KOPT-K1 (cell line): ENCODE results near the gene MTHFD2L.

Experiments used
- H3K27ac ChIP-seq: fragments of 200-600 bp; sonication (generic); 2 replicates; pipeline ENCODE4 v1.5.1; 2016; ENCODE audit warnings: antibody characterized with exemption, mild to moderate bottlenecking, low read depth, low read length; ENCODE audit not compliant: poor library complexity, severe bottlenecking
- H3K36me3 ChIP-seq: fragments of 200-600 bp; sonication (generic); 2 replicates; pipeline ENCODE4 v1.5.1; 2017; ENCODE audit warnings: antibody characterized with exemption, mild to moderate bottlenecking, low read length, moderate library complexity; ENCODE audit not compliant: insufficient read depth
- H3K9me3 ChIP-seq: fragments of 200-600 bp; sonication (generic); 2 replicates; pipeline ENCODE4 v1.5.1; 2017; ENCODE audit warnings: antibody characterized with exemption, low read length, mild to moderate bottlenecking; ENCODE audit not compliant: insufficient read depth, poor library complexity, severe bottlenecking

MTHFD2L gene

GRCh38 chr4:74158466-74159142 lies 686 bp downstream of the MTHFD2L start:
- H3K36me3 ChIP-seq: peaks cover 27% of the 10 kb centered on the region
- no peaks in the 10 kb centered on the region for H3K9me3 ChIP-seq
- H3K27ac ChIP-seq: peak overlapping the region; percentile 77

- H3K36me3 ChIP-seq: peaks cover 33% of the 10 kb centered on the region
- no peaks in the 10 kb centered on the region for H3K9me3 ChIP-seq
- H3K27ac ChIP-seq: peak overlapping the region; percentile 77
Observed at GRCh38 chr4:74159143-74159709, 1.3 kb downstream of the MTHFD2L start.

GRCh38 chr4:74161666-74162450 lies 3.9 kb downstream of the MTHFD2L start:
- no peak overlapping the region for H3K27ac ChIP-seq

GRCh38 chr4:74166135-74166534 lies 8.2 kb downstream of the MTHFD2L start:
- Histone ChIP-seq H3K27ac (no peak overlapping the region), H3K36me3 (peaks cover 33% of the 10 kb centered on the region), H3K9me3 (no peaks in the 10 kb centered on the region)

More at GRCh38 chr4:74161666-74162450, 3.9 kb downstream of the MTHFD2L start:
- Histone ChIP-seq H3K36me3 (peaks cover 43% of the 10 kb centered on the region), H3K9me3 (no peaks in the 10 kb centered on the region)

GRCh38 chr4:74166818-74167217 lies 8.9 kb downstream of the MTHFD2L start:
- Histone ChIP-seq H3K27ac (no peak overlapping the region), H3K36me3 (peaks cover 26% of the 10 kb centered on the region), H3K9me3 (no peaks in the 10 kb centered on the region)

GRCh38 chr4:74167585-74167984 lies 9.7 kb downstream of the MTHFD2L start:
- Histone ChIP-seq H3K9me3 (no peaks in the 10 kb centered on the region), H3K36me3 (peaks cover 20% of the 10 kb centered on the region; the same call in 1 of the 2 replicates), H3K27ac (no peak overlapping the region)

- Histone ChIP-seq H3K9me3 (no peaks in the 10 kb centered on the region), H3K36me3 (peaks cover 14% of the 10 kb centered on the region; the same call in 1 of the 2 replicates), H3K27ac (no peak overlapping the region)
Observed at GRCh38 chr4:74168841-74169240, 10.9 kb downstream of the MTHFD2L start.

GRCh38 chr4:74173321-74173720 lies 15.4 kb downstream of the MTHFD2L start:
- Histone ChIP-seq H3K36me3 (no peaks in the 10 kb centered on the region), H3K27ac (no peak overlapping the region), H3K9me3 (no peaks in the 10 kb centered on the region)

GRCh38 chr4:74174421-74174820 lies 16.5 kb downstream of the MTHFD2L start:
- no peaks in the 10 kb centered on the region for H3K9me3 ChIP-seq
- no peak overlapping the region for H3K27ac ChIP-seq
- H3K36me3 ChIP-seq: no peaks in the 10 kb centered on the region

GRCh38 chr4:74174941-74175340 lies 17.0 kb downstream of the MTHFD2L start:
- H3K27ac ChIP-seq: no peak overlapping the region
- H3K36me3 ChIP-seq: no peaks in the 10 kb centered on the region
- H3K9me3 ChIP-seq: no peaks in the 10 kb centered on the region

GRCh38 chr4:74175379-74175778 lies 17.5 kb downstream of the MTHFD2L start:
- H3K9me3 ChIP-seq: no peaks in the 10 kb centered on the region
- H3K27ac ChIP-seq: no peak overlapping the region
- no peaks in the 10 kb centered on the region for H3K36me3 ChIP-seq

GRCh38 chr4:74178798-74179197 lies 20.9 kb downstream of the MTHFD2L start:
- Histone ChIP-seq H3K36me3 (no peaks in the 10 kb centered on the region), H3K9me3 (no peaks in the 10 kb centered on the region), H3K27ac (no peak overlapping the region)

- no peaks in the 10 kb centered on the region for H3K36me3 ChIP-seq
- no peaks in the 10 kb centered on the region for H3K9me3 ChIP-seq
- H3K27ac ChIP-seq: no peak overlapping the region
Observed at GRCh38 chr4:74181219-74181618, 23.3 kb downstream of the MTHFD2L start.

- no peak overlapping the region for H3K27ac ChIP-seq
- no peaks in the 10 kb centered on the region for H3K36me3 ChIP-seq
- no peaks in the 10 kb centered on the region for H3K9me3 ChIP-seq
Observed at GRCh38 chr4:74188912-74189311, 31.0 kb downstream of the MTHFD2L start.

GRCh38 chr4:74189331-74190043 lies 31.6 kb downstream of the MTHFD2L start:
- H3K9me3 ChIP-seq: no peaks in the 10 kb centered on the region
- H3K27ac ChIP-seq: no peak overlapping the region
- no peaks in the 10 kb centered on the region for H3K36me3 ChIP-seq
